ENCODE results near the gene C1QC. TPM values are rescaled to one million over a fixed set of nuclear protein-coding genes. Genes with fewer than 3 reads are reported as not detected.

C1QC gene
- total and polyA plus RNA-seq, 2 donors (not counting 1 experiment from before 2014, with no cell fraction given): not detected

GRCh38 chr1:22621761-22622160, 21.7 kb upstream of the C1QC start:
- Histone ChIP-seq H3K27ac (ENCODE audit: low read length in 2 of 2) (no peak overlapping the region), H4K20me1 (ENCODE audit: control insufficient read depth, insufficient read depth, low read length, poor library complexity, severe bottlenecking) (no peaks in the 10 kb centered on the region), H2AFZ (ENCODE audit: insufficient read depth, low read depth, low read length, poor library complexity, severe bottlenecking) (no peak overlapping the region), H3K4me1 (ENCODE audit: control insufficient read depth in 2 of 2, insufficient read depth in 2 of 2, low read length in 2 of 2) (no peaks in the 10 kb centered on the region), H3K9ac (ENCODE audit: low read length) (no peak overlapping the region), H3K27me3 (replicated peaks in 1 of 4; ENCODE audit: control extremely low read depth in 1 of 4, control insufficient read depth in 3 of 4, insufficient read depth in 4 of 4, low read length in 3 of 4) (peaks cover 0 to 11% (median 2%) of the 10 kb centered on the region in 4 experiments), H3K79me2 (ENCODE audit: control insufficient read depth, insufficient read depth, low read length) (no peaks in the 10 kb centered on the region), H3K4me3 (ENCODE audit: control extremely low read depth in 1 of 5, extremely low read depth in 1 of 5, insufficient read depth in 1 of 5, low read depth in 2 of 5, low read length in 4 of 5) (no peak overlapping the region), H3K36me3 (replicated peaks in 1 of 2; ENCODE audit: control extremely low read depth in 1 of 2, control insufficient read depth in 1 of 2, extremely low read depth in 1 of 2, insufficient read depth in 2 of 2, low read length in 1 of 2) (no peaks in the 10 kb centered on the region), H3K4me2 (replicated peaks; ENCODE audit: low read depth, low read length, poor library complexity, severe bottlenecking) (no peak overlapping the region), H3K9me3 (ENCODE audit: control extremely low read depth in 1 of 3, control insufficient read depth in 2 of 3, insufficient read depth in 1 of 3, low read length in 2 of 3) (no peaks in the 10 kb centered on the region)
- no peak overlapping the region for H3K4me3 Mint-ChIP-seq
- no peak for DNase-seq
- peaks cover 43% of the 10 kb centered on the region for H3K27me3 Mint-ChIP-seq
- no peaks in the 10 kb centered on the region for H3K4me1 Mint-ChIP-seq
- intact Hi-C loops (cut with micrococcal nuclease): no loop called here
- ChIA-PET CTCF (no interaction called here), POLR2A (no interaction called here)
- no peaks in the 10 kb centered on the region for H3K9me3 Mint-ChIP-seq (ENCODE audit: insufficient read depth)
- WGBS (ENCODE audit: insufficient coverage): 60% methylated on average over 3 of the region's 4 CpGs
- no peak overlapping the region for H3K27ac Mint-ChIP-seq
- ATAC-seq (ENCODE audit: low read depth): no peak
- TF ChIP-seq CTCF (IDR thresholded peaks at IDR 0.05) (no peak), EZH2 (IDR thresholded peaks at IDR 0.05; ENCODE audit: borderline replicate concordance, insufficient read depth, low read depth, low read length, poor library complexity, severe bottlenecking) (no peak)

GRCh38 chr1:22625262-22625925, 18.0 kb upstream of the C1QC start:
- Histone ChIP-seq H3K27ac (ENCODE audit: low read length in 2 of 2) (no peak overlapping the region), H3K4me2 (replicated peaks; ENCODE audit: low read depth, low read length, poor library complexity, severe bottlenecking) (no peak overlapping the region), H3K4me1 (ENCODE audit: control insufficient read depth in 2 of 2, insufficient read depth in 2 of 2, low read length in 2 of 2) (no peaks in the 10 kb centered on the region), H3K4me3 (ENCODE audit: control extremely low read depth in 1 of 5, extremely low read depth in 1 of 5, insufficient read depth in 1 of 5, low read depth in 2 of 5, low read length in 4 of 5) (no peak overlapping the region), H3K9ac (ENCODE audit: low read length) (no peak overlapping the region), H2AFZ (ENCODE audit: insufficient read depth, low read depth, low read length, poor library complexity, severe bottlenecking) (no peak overlapping the region), H3K36me3 (replicated peaks in 1 of 2; ENCODE audit: control extremely low read depth in 1 of 2, control insufficient read depth in 1 of 2, extremely low read depth in 1 of 2, insufficient read depth in 2 of 2, low read length in 1 of 2) (no peaks in the 10 kb centered on the region), H3K9me3 (ENCODE audit: control extremely low read depth in 1 of 3, control insufficient read depth in 2 of 3, insufficient read depth in 1 of 3, low read length in 2 of 3) (no peaks in the 10 kb centered on the region), H3K79me2 (ENCODE audit: control insufficient read depth, insufficient read depth, low read length) (no peaks in the 10 kb centered on the region), H4K20me1 (ENCODE audit: control insufficient read depth, insufficient read depth, low read length, poor library complexity, severe bottlenecking) (no peaks in the 10 kb centered on the region), H3K27me3 (replicated peaks in 1 of 4; ENCODE audit: control extremely low read depth in 1 of 4, control insufficient read depth in 3 of 4, insufficient read depth in 4 of 4, low read length in 3 of 4) (peaks cover 0 to 8% (median 2%) of the 10 kb centered on the region in 4 experiments)
- H3K27me3 Mint-ChIP-seq: peaks cover 48% of the 10 kb centered on the region
- intact Hi-C loops (cut with micrococcal nuclease): no loop called here
- DNase-seq (no peak), ATAC-seq (ENCODE audit: low read depth) (no peak)
- no peak overlapping the region for H3K27ac Mint-ChIP-seq
- ChIA-PET CTCF (no interaction called here), POLR2A (no interaction called here)
- no peak overlapping the region for H3K4me3 Mint-ChIP-seq
- H3K4me1 Mint-ChIP-seq: no peaks in the 10 kb centered on the region
- WGBS (ENCODE audit: insufficient coverage): 33% methylated on average over 8 of the region's 9 CpGs
- TF ChIP-seq CTCF (IDR thresholded peaks at IDR 0.05) (no peak), EZH2 (IDR thresholded peaks at IDR 0.05; ENCODE audit: borderline replicate concordance, insufficient read depth, low read depth, low read length, poor library complexity, severe bottlenecking) (no peak)
- H3K9me3 Mint-ChIP-seq (ENCODE audit: insufficient read depth): no peaks in the 10 kb centered on the region

Measured in B cell (primary cell).